K562 (cell line): Measurements from ENCODE around the gene SPATA24. TPM values are rescaled to one million over a fixed set of nuclear protein-coding genes. Genes with fewer than 3 reads are reported as not detected.

ENCODE experiments used
- ATAC-seq: fragments of 200-7000 bp; cut with Tn5 transposase; 3 replicates; pipeline ENCODE4 v1.9.1; 2020; ENCODE audit warnings: moderate library complexity
- BruUV-seq: library from RNA; stranded (reverse); fragments of 400-500 nt; replicated peaks from 2 replicates; lab custom pipeline; 2021; lab: Mats Ljungman, UMichigan
- CTCF ChIA-PET: fragments of 300-600 bp; formaldehyde crosslinking; extraction: SDS; loops from one replicate; lab custom pipeline; 2021; ENCODE audit warnings: low intra/inter-chr PET ratio; lab: Yijun Ruan, JAX
- POLR2A ChIA-PET: fragments of 300-600, 350-650 bp; sonication (Branson Sonifier 250); formaldehyde crosslinking; extraction: SDS; loops from one replicate; lab custom pipeline; 2021; ENCODE audit warnings: antibody characterized with exemption, inconsistent platforms; lab: Yijun Ruan, JAX
- DNase-seq, 4 experiments: peaks; one replicate each; pipeline versions ENCODE4 v3.0.0 to v3.0.0-alpha.2; 2011 to 2018; ENCODE audit warnings: low spot score in 3 of 4, mixed read lengths in 3 of 4; ENCODE audit errors: extremely low read depth in 1 of 4
- FAIRE-seq: peaks from 2 replicates; lab custom pipeline; 2011; peaks lifted over from hg19 to GRCh38; lab: Jason Lieb, UNC
- H2AFZ ChIP-seq: 2 replicates; pipeline ENCODE4 v1.6.0; 2011; ENCODE audit warnings: low read depth, low read length, control low read depth, inconsistent platforms
- H3K27ac ChIP-seq: fragments of 200-600 bp; 3 replicates; pipeline ENCODE4 v1.8.0; 2011; ENCODE audit warnings: low read depth, mild to moderate bottlenecking, control low read depth, inconsistent platforms, low read length, moderate library complexity, mixed read lengths; ENCODE audit errors: extremely low read depth
- H3K27me3 ChIP-seq, 2 experiments: fragments of 300-600 bp in 1 of 2; 2 replicates in 1 of 2; 3 replicates in 1 of 2; pipeline versions ENCODE4 v1.6.0 to v1.8.0; 2011; ENCODE audit warnings: inconsistent platforms in 2 of 2, low read length in 2 of 2, mild to moderate bottlenecking in 1 of 2, mixed read lengths in 1 of 2, moderate library complexity in 1 of 2; ENCODE audit not compliant: control insufficient read depth in 2 of 2, insufficient read depth in 2 of 2
- H3K36me3 ChIP-seq: fragments of 300-600 bp; 3 replicates; pipeline ENCODE4 v1.8.0; 2011; ENCODE audit warnings: mild to moderate bottlenecking, low read length, inconsistent platforms; ENCODE audit not compliant: control insufficient read depth, insufficient read depth
- H3K4me1 ChIP-seq, 2 experiments: fragments of 200-600 bp in 1 of 2; replicated peaks in 1 of 2; 2 replicates in 1 of 2; 3 replicates in 1 of 2; pipeline versions ENCODE4 v1.5.1 to v1.8.0; 2011; ENCODE audit warnings: inconsistent platforms in 2 of 2, low read length in 2 of 2, mild to moderate bottlenecking in 1 of 2, mixed read lengths in 1 of 2, moderate library complexity in 1 of 2; ENCODE audit not compliant: control insufficient read depth in 2 of 2, insufficient read depth in 2 of 2
- H3K4me2 ChIP-seq: 2 replicates; pipeline ENCODE4 v1.6.1; 2011; ENCODE audit warnings: low read length, control low read depth, inconsistent platforms, mixed read lengths; ENCODE audit not compliant: insufficient read depth
- H3K4me3 ChIP-seq: fragments of 200-600 bp; sonication (generic), shearing (Covaris generic); 2 replicates; pipeline ENCODE4 v1.5.1; 2016; ENCODE audit warnings: control low read depth, inconsistent platforms
- H3K79me2 ChIP-seq: fragments of 200-600 bp; 3 replicates; pipeline ENCODE4 v1.8.0; 2011; ENCODE audit warnings: low read length, inconsistent platforms; ENCODE audit not compliant: control insufficient read depth, insufficient read depth
- H3K9ac ChIP-seq, 2 experiments: 2 replicates each; pipeline versions ENCODE4 v1.6.0 to v1.6.1; 2011; ENCODE audit warnings: low read depth in 2 of 2, low read length in 2 of 2, control low read depth in 1 of 2, inconsistent platforms in 1 of 2, mild to moderate bottlenecking in 1 of 2, mixed read lengths in 1 of 2; ENCODE audit not compliant: insufficient read depth in 1 of 2
- H3K9me1 ChIP-seq: one replicate; pipeline ENCODE4 v1.6.0; 2011; ENCODE audit warnings: inconsistent platforms, mild to moderate bottlenecking, low read length, moderate library complexity; ENCODE audit not compliant: control insufficient read depth, insufficient read depth
- H3K9me3 ChIP-seq: replicated peaks from 2 replicates; pipeline ENCODE4 v1.5.1; 2011; ENCODE audit warnings: low read depth, low read length, inconsistent platforms; ENCODE audit not compliant: control insufficient read depth, insufficient read depth
- H4K20me1 ChIP-seq: replicated peaks from 2 replicates; pipeline ENCODE4 v1.6.1; 2011; ENCODE audit warnings: low read length, inconsistent platforms, mixed read lengths; ENCODE audit not compliant: control insufficient read depth, insufficient read depth
- BCOR ChIP-seq: fragments of 450-650 bp; IDR thresholded peaks from 2 replicates; pipeline ENCODE4 v1.6.1; 2016
- CREB3 ChIP-seq: fragments of 450-650 bp; conservative IDR thresholded peaks from 2 replicates; pipeline ENCODE4 v1.6.1; 2016; ENCODE audit warnings: missing genetic modification characterization, low read depth, mild to moderate bottlenecking, missing compliant biosample characterization, moderate library complexity
- ETS2 ChIP-seq: IDR thresholded peaks from 2 replicates; pipeline ENCODE4 v1.6.1; 2016; ENCODE audit warnings: borderline replicate concordance, missing genetic modification characterization, mild to moderate bottlenecking, moderate library complexity, missing compliant biosample characterization; ENCODE audit not compliant: poor library complexity, severe bottlenecking
- KDM1A ChIP-seq, 2 experiments: fragments of 450-650 bp; IDR thresholded peaks; 2 replicates each; pipeline ENCODE4 v1.6.1; 2016; ENCODE audit warnings: mild to moderate bottlenecking in 2 of 2
- USF1 ChIP-seq: sonication (generic); formaldehyde crosslinking; IDR thresholded peaks from 2 replicates; pipeline ENCODE4 v1.9.0; 2022; ENCODE audit warnings: mild to moderate bottlenecking, missing genetic modification reagents
- ZNF263 ChIP-seq: sonication (generic); formaldehyde crosslinking; IDR thresholded peaks from 2 replicates; pipeline ENCODE4 v1.8.0; 2022; ENCODE audit warnings: mild to moderate bottlenecking, missing genetic modification reagents, borderline replicate concordance
- WGBS: fragments of 100-300 bp; shearing (Covaris generic); methylation state at CpG from one replicate; pipeline ENCODE4 v1.1.6; 2016; ENCODE audit warnings: low coverage, mixed read lengths; ENCODE audit not compliant: insufficient coverage; ENCODE audit errors: missing lambda C conversion rate; 5-methylcytosine and 5-hydroxymethylcytosine counted together
- in situ Hi-C: fragments of 300-500 bp; cut with MboI; formaldehyde crosslinking; loops from 4 replicates; pipeline ENCODE4 v1.15.0; 2018; ENCODE audit warnings: inconsistent platforms, mixed read lengths
- intact Hi-C: fragments of 100-400 bp; cut with micrococcal nuclease; formaldehyde crosslinking; loops from 2 replicates; pipeline ENCODE4 v1.14.2; 2022
- polyA plus RNA-seq, 8 experiments: library from polyadenylated mRNA; depleted of rRNA in 4 of 8; stranded (reverse) in 5 of 8; unstranded in 3 of 8; fragments of >200 nt; fragmentation: Nextera tagmentation in 2 of 8; fragmentation: Illumina TruSeq in 1 of 8; extraction: Ambion mirVana in 2 of 8; extraction: Trizol in 1 of 8; gene quantifications; 2 replicates each; pipeline versions ENCODE4 v1.2.1 to v1.2.3, GENCODE V29; 2011 to 2014; ENCODE audit warnings: inconsistent platforms in 1 of 8, missing spikeins in 1 of 8
- total RNA-seq, 7 experiments: library from RNA; depleted of rRNA in 6 of 7; stranded (reverse); fragments of >200 nt in 6 of 7; fragmentation: Illumina TruSeq in 2 of 7; extraction: Trizol in 2 of 7; gene quantifications; 2 replicates each; pipeline versions ENCODE4 v1.2.1 to v1.2.3, GENCODE V29; 2011 to 2021; ENCODE audit warnings: low replicate concordance in 1 of 7

Gene SPATA24
- total and polyA plus RNA-seq, 9 of the 15 experiments (the other 6 are each of a cell fraction or from before 2014, with no cell fraction given) = 4.1 to 12.6 (median 8.0) TPM

- intact Hi-C loops (no loop called here), in situ Hi-C loops (no loop called here)
- no peaks in the 10 kb centered on the region for H3K79me2 ChIP-seq
- ATAC-seq (no peak), DNase-seq (no peak), FAIRE-seq (no peak)
- H3K4me2 ChIP-seq = no peak within 1 kb of the TSS
- H3K9me1 ChIP-seq = no peaks in the 10 kb centered on the region
- no peak within 1 kb of the TSS for H3K4me3 ChIP-seq
- no peaks in the 10 kb centered on the region for H3K27me3 ChIP-seq
- H4K20me1 ChIP-seq = no peaks in the 10 kb centered on the region
- no TSS peak for BruUV-seq
- TF ChIP-seq KDM1A (IDR thresholded peaks at IDR 0.05) = peak in 1 of 2 experiments; percentile 34; a peak in 1 of 4 replicates
- peak; percentile 17; the same call in 1 of the 2 replicates for TF ChIP-seq USF1 (CRISPR knock-in tag)
- no peak for TF ChIP-seq CREB3 (tag)
- TF ChIP-seq ZNF263 (CRISPR knock-in tag) = peak; percentile 76; the same call in 1 of the 2 replicates
- TF ChIP-seq ETS2 (tag) = no peak
- TF ChIP-seq BCOR = peak; percentile 22; the same call in 1 of the 2 replicates
- WGBS = 33% methylated on average over 10 of the region's 11 CpGs
- peaks cover 6 to 24% of the 10 kb centered on the region in 2 experiments; a peak in 3 of 5 replicates for H3K4me1 ChIP-seq
- POLR2A ChIA-PET = interaction anchor here (0.7 kb wide), 1 partner anchor 92 kb away, joined by 5 read pairs; no protein-coding TSS in a partner anchor
- no peaks in the 10 kb centered on the region for H3K36me3 ChIP-seq
- no peak within 1 kb of the TSS for H3K27ac ChIP-seq
- CTCF ChIA-PET = no interaction called here
- H2AFZ ChIP-seq = no peak within 1 kb of the TSS
- peak within 1 kb of the TSS in 1 of 2 experiments; percentile 55; a peak in 2 of 4 replicates for H3K9ac ChIP-seq
- no peaks in the 10 kb centered on the region; the same call in none of the 2 replicates for H3K9me3 ChIP-seq
Measured at GRCh38 chr5:139389701-139390638, 13.9 kb downstream of the SPATA24 start, which contains the start of gene MZB1. MZB1 (minus strand) TSS chr5:139389913; CDS start chr5:139389856, 57 bp downstream.
